Fibroblast of lung (primary cell): Measurements from ENCODE around the gene RBM33.

Source experiments
- EZH2 ChIP-seq: IDR thresholded peaks from 2 replicates; pipeline ENCODE4 v1.5.1; 2012; ENCODE audit warnings: low read length, control low read depth, mild to moderate bottlenecking; ENCODE audit errors: missing control alignments
- TF ChIP-seq, protein P1 (sequence below), 2 donors: IDR thresholded peaks in 1 of 2; conservative IDR thresholded peaks in 1 of 2; 1 replicate in 1 of 2; 2 replicates in 1 of 2; pipeline ENCODE4 v1.5.1; 2011 to 2012; ENCODE audit warnings: low read length in 2 of 2, control low read depth in 1 of 2, inconsistent platforms in 1 of 2, low read depth in 1 of 2, mild to moderate bottlenecking in 1 of 2

DNA sequence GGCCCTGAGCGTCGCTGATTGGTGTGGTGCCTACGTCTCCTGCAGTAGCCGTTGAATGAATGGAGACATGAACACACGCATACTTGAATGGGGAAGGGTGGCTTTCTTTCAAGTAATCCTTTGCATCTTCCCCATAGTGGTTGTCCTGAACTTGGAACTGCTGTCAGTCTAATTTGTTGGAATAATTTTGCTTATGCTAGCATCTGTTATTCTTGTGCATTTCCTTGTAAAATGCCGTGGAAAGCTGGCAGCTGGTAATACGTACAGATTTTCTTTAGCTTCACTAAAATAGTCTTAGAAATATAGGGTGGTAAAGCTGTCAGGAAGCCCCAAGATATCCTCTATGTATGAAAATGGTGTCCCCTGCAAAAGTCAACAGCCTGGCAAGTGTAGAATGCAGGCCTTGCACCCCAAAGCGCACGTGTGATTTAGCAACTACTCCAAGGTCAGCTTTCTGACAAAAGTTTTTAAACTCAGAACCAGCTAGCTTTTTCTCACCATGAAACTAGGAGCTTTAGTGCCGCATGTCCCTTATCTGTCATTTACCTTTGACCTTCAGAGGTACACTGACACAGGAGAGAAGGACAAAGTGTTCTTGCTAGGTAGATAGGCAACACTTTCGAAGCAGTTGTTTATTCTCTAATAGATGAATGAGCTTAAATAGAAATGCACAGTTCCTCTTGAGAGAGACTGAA lies 70.8 kb downstream of the RBM33 start:
- TF ChIP-seq, protein P1, sequence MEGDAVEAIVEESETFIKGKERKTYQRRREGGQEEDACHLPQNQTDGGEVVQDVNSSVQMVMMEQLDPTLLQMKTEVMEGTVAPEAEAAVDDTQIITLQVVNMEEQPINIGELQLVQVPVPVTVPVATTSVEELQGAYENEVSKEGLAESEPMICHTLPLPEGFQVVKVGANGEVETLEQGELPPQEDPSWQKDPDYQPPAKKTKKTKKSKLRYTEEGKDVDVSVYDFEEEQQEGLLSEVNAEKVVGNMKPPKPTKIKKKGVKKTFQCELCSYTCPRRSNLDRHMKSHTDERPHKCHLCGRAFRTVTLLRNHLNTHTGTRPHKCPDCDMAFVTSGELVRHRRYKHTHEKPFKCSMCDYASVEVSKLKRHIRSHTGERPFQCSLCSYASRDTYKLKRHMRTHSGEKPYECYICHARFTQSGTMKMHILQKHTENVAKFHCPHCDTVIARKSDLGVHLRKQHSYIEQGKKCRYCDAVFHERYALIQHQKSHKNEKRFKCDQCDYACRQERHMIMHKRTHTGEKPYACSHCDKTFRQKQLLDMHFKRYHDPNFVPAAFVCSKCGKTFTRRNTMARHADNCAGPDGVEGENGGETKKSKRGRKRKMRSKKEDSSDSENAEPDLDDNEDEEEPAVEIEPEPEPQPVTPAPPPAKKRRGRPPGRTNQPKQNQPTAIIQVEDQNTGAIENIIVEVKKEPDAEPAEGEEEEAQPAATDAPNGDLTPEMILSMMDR (conservative IDR thresholded peaks at IDR 0.05 in 1 of 2, IDR thresholded peaks at IDR 0.05 in 1 of 2; ENCODE audit: low read depth in 1 of 2, low read length in 2 of 2) = no peak
- TF ChIP-seq EZH2 = no peak
